HG02943 (cell line): Measurements from ENCODE around the gene SH3GL3.

Source experiments
- ATAC-seq: cut with Tn5 transposase; IDR thresholded peaks from one replicate; pipeline ENCODE4 v1.9.1; 2021; ENCODE audit warnings: mild to moderate bottlenecking, low read depth, moderate library complexity; ENCODE audit not compliant: unreplicated experiment

The SH3GL3 gene

DNA sequence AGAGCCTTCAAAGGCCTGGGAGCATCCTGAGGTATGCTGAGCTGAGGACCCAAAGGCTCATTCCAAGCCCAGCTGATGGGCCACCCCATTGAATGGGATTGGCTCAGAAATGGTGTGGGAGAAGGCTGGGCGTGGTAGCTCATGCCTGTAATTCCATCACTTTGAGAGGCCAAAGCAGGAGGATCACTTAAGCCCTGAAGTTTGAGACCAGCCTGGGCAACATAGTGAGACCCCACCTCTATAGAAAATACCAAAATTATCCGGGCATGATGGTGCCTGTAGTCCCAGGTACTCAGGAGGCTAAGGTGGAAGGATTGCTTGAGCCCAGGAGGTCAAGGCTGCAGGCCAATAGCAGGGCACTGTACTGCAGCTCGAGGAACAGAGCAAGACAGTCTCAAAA, 163.0 kb downstream of the SH3GL3 start:
- ATAC-seq: no peak

DNA sequence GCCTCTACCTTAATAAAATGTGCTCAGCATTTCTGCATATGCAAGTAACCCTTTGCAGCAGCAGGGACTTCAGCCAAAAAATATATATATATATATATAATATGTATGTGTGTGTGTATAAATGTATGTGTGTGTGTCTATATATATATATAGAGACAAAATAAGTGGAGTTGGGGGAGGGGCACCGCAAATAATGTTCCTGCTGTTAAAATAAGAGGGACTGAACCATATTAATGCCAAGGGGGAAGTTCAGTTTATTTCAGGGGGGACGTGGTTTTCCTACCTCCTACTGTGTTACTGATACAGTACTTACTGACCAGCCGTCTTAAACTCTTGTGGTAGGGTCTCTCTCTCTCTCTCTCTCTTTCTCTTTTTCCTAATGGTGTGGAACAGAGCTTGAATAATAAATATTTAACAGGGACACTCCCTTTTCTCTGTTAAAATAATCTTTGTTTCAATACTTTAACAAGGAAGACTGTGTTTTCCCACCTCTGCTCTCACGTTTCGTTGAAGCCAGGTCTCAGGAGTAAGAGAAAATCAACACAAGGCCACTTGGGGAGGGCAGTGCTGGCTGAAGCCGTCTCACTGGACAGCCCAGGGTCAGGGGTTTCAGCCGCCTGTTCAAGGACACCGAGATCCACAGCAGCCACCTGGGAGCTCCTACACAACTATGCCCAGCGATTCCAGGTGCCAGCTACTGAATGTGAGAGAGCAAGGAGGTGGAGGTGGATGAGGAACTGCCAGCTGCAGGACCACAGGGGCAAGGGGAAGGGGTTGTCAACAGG, 164.0 kb downstream of the SH3GL3 start:
- ATAC-seq: no peak

DNA sequence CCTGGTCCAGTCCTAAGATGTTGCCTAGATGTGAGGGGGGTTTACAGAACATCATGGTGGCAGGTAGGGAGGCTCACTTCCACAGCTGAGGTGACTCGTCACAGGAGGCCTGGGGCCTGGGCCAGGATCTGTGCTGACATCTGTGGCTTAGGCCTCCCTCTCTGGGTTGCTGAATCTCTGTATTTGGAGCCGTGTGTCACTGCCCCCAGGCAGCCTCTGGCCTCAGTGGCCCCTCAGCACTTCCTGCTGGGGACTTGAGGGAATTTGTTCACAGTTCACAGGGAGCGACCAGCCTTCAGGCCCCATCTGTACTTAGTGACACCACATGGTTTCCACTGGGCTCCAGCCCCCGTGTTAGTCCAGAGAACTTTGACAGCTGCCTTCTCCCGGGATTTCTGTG, 165.1 kb downstream of the SH3GL3 start:
- ATAC-seq: no peak

DNA sequence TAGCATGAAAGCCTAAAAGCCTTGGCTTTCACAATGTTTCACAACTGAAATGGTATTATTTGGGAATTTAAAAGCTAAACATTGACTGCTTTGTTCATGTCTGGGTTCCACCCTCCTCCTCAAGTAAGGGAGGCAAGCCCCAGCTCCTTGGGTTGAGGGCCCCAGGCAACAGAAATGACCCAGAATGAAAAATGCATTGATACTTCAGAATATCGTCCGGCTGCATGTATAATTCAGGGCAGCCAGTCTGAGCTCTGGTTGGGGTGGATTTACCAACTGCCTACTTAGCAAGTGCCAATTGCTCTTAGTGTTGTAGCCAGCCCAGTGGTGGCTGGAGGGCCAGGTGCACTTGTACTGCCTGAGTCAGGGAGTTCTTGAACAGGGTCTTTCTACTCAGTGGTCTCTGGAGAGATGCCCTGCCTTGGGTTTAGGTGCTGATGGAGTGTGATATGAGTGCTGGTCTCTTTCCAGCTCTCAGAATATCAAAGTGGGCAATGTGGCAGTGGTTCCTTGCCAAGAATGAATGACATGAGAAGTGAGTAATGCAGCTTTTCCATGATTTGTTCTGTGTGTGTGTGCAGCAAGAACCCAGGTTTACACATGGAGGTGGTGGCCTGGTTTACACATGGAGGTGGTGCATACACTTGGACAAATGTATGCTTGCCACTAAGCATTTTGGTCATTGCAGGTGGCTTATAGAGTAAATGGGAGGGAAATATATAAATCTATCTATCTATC, 165.9 kb downstream of the SH3GL3 start:
- ATAC-seq: no peak

DNA sequence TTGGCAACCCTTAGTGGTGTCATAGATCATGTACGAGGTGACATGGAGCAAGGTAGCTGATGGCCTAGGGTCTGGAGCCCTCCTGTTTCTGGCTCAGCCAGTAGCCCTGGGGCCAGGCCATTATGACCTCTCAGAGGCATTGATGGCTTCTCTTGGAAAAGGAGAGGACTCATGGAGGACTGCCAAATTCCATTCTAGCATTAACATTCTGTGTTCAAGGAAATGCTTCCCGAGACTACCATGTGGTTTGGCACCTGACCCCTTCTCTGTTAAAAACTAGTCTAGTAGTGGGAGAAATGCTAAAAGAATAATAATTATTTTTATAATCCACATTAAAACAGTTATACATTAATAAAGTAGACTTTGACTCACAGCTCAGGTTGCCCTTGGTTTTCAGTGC, 166.6 kb downstream of the SH3GL3 start:
- ATAC-seq: no peak

DNA sequence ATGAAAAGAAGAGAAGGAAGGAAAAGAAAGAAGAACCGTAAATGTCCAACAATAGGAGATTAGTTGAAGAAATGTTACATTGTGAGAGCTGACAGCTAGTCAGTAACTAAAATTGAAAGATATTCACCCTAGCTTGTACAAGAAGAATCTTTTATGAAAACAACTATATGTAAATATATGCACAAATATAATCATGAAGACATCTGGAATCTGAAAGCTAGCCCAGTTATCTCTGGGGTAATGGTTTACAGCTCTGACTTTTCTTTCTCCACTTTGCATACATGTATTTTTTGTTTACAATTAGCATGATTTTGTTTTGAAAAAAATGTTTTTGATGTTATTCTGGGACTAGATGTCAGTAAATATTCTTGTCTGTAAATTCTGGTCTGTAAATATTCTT, 169.7 kb downstream of the SH3GL3 start:
- ATAC-seq: no peak

DNA sequence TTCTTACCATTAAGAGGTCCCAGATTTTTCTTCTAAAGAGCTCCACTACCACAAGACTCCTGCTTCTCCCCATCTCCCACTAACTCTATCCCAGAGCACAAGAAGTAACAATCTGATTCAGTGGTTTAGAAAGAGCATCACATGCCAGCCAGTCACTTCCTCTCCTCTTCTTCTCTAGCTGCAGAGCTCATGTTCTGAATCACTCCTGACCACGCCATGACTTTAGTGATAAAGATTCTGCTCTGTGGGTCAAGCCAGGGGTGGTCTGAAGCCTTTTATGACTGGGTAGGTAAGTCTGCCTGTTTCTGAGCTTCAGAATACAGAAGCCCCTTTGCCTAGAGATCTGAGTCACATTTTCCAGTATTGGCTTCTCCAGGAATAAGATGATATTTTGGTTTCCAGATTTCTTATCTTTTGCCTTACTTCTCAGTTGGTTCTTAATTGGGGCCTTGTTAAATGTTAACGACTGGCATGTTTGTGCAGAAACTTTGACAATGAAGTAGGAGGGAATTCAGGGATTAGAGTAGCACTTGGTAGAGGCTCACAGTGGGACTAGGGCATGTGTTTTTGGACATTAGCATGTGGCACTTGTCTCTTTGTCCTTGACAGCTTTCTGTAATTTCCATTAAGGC, 179.1 kb downstream of the SH3GL3 start:
- ATAC-seq: no peak

DNA sequence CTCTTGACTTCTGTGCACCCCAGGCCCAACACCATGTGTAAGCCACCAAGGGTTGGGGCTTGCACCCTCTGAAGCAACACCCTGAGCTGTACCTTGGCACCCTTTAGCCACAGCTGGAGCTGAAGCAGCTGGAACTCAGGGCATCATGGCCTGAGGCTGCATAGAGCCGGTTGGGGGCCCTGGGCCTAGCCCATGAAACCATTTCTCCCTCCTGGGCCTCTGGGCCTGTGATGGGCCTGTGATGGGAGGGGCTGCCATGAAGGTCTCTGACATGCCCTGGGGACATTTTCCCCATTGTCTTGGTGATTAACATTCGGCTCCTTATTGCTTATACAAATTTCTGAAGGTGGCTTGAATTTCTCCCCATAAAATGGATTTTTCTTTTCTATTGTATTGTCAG, 184.4 kb downstream of the SH3GL3 start:
- no peak for ATAC-seq

DNA sequence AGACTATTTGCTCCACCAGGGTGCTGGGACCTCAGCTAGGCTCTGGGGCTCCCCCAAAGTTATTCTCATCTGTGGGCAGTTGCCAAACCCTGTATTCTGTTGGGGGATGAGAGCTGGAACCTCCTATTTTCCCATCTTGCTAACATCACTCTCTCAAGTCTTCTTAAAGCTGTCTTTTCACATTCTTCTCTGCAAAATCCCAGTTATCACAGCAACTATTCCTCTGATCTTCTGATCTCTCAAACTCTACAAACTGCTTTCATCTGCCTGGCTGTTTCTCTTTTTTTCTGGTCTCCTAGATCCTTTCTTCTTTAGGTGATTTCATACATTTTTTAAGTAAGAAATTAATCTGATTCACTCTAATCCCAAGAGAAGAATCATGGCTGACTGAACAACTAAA, 196.1 kb downstream of the SH3GL3 start:
- no peak for ATAC-seq

DNA sequence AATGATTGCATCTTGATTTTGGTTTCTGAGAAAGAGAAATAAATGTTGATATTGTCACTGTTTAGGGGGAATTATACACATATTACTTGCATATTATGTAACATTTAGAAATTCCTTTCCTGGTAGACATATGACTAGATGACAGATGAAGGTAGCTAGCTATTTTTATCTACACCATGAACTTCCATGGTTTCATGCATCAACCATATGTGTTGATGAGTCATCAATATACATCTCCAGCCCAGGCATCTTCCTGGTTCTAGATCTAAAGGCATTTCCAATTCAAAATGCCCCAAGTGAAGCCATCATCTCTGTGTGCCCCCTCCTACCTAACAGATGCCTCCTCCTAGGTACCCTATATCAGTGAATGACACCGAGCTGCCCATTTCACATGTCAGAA, 197.3 kb downstream of the SH3GL3 start:
- no peak for ATAC-seq

DNA sequence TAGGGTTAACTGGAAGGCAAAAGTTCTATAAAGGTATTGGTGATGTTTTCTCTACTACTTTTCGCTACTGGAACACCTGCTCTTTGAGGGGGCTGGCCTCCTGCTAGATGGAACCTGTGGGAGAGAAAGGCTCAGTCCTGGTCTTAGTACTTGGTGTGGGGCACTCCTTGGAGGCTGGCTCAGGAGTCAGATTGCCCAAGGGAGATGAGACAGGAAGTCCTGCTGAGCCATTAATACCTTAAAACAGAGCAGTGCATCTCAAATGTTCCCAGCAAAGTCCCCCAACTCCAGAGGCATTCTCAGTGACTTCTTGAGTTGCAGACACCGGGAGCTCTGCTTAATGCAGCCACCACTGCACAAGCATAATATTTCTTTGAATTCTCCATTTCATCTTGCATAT, 203.7 kb downstream of the SH3GL3 start:
- ATAC-seq: no peak

DNA sequence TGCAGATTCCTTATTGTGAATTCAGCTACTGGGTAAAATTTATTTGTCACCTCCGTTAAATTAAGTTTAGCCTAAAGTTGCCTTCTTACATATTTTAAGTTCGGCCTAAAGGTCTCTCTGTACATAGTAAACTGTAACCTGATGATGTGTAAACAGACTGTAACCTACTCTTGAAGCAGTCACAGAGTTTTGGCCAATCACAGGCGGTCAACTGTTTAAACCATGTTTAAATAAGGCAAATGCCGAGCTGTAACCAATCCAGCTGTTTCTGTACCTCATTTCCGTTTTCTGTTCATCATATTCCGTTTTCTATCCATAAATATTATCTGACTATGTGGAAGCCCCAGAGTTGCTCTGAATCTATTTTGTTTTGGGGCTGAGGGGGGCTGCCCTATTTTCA, 204.4 kb downstream of the SH3GL3 start:
- no peak for ATAC-seq

DNA sequence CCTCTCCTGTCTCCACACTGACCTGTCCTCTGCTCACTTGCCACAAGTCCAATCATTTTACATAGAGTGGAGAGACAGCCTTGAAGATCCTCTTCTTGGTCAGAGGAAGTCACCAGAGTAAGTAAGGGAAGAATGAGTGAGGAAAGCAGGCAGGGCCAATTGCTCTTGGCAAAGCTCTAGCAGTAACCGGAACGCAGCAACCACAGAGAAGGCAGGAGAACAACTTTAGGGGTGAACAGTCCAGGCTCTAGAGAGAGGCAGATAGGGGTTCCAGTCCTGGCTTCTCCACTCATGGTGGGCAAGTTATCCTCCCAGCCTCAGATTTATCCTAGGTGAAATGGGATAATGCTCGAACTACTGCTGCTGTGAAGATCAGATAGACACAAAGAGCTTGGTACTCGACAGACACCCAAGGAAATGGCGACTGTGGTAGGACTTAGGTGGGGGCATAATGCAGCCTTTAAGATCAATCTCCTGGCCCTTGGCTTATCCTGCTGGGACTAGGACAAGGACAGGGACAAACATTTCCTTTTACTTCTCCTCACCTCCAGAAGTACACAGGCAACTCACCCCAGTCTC, 205.6 kb downstream of the SH3GL3 start:
- ATAC-seq: no peak

DNA sequence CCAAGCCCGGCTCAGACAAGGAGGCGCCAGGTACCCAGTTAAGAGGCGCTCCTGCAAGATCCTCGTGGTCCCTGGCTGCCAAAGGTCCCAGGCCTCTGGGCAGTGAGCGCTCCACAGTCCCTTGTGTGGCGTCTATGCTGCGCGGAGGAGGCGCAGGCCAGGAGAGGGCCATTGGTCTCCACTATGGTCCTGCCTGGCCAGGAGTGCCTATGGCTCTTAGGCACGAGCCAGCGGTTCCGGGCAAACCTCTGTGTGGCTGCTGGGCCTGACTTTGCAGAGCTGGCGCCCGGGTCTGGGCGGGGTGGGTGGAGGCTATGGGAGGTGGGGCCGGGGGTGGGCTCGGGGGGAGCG, 206.1 kb downstream of the SH3GL3 start:
- ATAC-seq: no peak

DNA sequence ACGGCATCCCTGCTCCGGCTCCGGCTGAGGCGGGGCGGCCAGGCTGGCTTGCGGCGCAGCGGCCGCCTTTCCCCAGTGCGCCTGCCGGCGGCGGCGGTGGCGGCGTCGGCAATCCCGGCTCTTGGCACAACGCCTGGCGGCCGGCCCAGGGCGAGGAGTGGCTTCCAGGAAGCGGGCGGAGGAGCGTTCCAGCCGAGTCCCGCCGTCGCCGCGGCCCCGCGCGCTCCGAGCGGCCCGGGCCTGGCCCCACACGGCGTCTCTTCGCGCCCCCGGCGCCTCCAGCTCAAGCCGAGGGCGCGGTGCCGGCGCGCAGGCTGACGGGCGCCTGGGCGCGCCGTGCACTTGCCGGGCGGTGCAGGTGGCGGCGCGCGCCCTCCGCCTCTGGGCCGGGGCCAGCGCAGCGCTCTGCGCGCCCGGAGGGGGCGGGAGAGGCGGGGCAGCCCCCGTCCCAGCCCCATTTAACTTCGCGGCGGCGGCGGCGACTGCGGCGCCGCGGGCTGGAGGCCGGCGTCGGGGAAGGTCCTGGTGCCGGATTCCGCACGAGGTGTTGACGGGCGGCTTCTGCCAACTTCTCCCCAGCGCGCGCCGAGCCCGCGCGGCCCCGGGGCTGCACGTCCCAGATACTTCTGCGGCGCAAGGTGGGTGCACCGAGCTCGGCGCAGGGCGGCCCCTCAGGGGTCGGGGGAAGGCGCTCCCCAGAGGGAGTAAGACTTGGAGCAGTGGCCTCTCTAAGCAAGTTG, 206.7 kb downstream of the SH3GL3 start, which contains the start of gene ADAMTSL3:
ADAMTSL3 (plus strand) TSS at position 485 of the 740 bp plus-strand sequence. CDS start 1,639 bp downstream, outside the sequence.
- ATAC-seq: no peak

DNA sequence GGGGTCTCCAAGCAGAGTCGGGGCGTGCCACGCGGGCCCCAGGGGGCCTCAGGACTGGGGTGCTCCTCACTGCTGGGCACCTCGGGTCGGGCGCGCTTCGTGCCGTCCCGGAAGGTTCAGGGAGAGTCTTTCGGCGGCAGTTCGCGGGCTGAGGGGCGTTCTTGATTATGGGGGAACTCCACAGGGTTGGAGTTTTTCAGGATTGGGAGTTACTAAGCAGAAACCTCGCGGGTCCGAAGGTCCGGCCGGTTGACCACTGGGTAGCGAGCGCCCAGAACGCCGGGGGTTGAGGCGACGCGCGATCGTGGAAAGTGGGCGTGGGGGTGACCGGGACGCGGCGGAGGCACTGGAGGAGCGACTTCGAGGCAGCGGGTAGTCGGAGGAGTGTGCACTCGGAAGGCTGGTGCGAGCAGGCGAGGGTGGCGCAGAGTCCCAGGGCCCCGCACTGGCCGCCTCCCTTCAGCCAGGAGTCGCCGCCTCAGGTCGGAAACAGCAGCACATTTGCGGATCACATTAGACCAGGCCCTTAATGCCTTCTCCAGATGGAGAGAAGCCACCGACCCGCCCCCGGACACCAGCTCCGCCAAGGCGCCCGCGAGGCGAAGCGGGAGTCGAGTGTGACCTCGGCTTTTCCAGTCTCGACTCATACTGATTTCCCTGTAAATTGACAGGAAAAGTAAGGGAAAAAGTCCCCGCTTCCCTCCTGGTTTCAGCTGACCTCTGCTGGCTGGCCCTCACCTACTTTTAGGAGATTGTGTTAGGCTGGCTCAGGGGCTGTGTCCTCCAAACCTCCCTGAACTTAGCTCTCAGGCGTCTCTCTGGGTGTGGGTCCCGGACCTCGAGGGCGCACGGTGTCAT, 207.5 kb downstream of the SH3GL3 start:
- no peak for ATAC-seq

DNA sequence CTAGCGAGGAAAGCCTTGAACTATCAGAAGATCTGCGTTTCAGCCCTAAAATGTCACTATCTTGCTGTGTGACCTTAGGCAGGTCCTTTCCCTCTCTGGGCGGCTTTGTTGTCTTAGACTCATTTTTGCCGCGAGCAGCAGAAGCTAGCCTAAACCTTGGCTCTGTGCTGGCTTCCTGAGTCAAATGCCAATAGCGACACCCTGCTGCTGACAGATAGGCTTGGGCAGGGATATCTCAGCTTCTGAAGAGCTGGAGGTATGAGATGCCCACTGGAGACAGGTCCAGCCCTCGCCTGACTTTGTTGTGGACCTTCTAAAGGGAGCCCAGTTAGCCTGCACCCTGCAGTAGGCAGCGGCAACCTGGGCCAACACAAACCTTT, 208.1 kb downstream of the SH3GL3 start:
- ATAC-seq: no peak

DNA sequence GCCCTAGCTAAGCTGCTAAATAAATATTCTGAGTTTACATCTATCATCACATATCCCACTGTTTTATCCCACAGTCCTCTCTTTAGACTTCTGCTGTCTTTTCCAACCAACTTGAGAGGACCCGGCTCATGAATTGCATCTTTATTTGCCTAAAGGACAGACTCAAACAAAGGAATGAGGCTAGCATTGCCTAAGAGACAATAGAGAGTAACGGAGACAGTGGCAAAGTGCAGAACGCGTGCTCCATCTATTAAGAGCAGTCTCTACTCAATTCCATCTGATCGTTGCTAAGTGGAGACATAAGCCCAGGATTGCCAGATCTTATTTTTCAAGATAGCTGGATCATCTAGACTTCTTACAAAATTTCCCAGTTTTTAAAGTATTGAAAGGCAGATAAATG, 209.1 kb downstream of the SH3GL3 start:
- ATAC-seq: no peak

DNA sequence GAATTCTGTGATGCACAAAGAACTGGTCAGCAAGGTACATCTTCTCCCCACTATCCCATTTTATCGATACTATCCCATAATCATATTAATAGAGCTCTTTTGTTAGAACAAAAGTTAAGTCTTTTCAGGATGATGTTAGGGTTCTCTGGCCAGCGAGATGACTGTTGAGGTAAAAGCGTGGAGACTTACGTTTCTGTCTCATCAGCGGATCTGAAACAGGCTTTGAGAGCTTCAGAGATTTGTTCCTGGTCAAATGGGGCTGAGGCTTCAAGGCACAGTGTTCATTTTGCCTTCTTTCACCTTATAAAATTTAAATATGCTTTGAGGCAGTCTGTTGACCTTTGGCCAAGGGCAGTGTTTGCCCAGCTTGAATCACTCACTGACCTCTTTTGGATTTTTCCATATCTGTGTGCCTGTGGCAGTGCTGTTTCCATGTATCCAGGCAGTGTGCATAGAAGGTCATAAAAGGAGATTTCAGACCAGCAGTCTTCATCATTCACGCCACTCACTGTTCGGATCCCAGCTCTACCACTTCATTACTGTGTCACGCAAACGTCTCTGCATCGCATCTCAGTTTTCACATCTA, 209.9 kb downstream of the SH3GL3 start:
- ATAC-seq: no peak
